Measurements from ENCODE around the gene CHMP1B.

Gene CHMP1B

GRCh38 chr18:11818486-11819203 is 32.6 kb upstream of the CHMP1B start:
- TF ChIP-seq Cebpa-rat (IDR thresholded peaks at IDR 0.05) = no peak
- Histone ChIP-seq H3K27me3 (no peaks in the 10 kb centered on the region), H3K4me3 (no peak overlapping the region), H3K9me3 (no peaks in the 10 kb centered on the region), H3K4me1 (no peaks in the 10 kb centered on the region), H3K36me3 (no peaks in the 10 kb centered on the region), H3K27ac (no peak overlapping the region), H3K4me2 (no peak overlapping the region), H3K9ac (no peak overlapping the region), H4K20me1 (no peaks in the 10 kb centered on the region)

GRCh38 chr18:11819938-11820337 is 31.3 kb upstream of the CHMP1B start:
- no peak overlapping the region for H3K4me2 ChIP-seq
- H3K9me3 ChIP-seq = no peaks in the 10 kb centered on the region
- H3K9ac ChIP-seq = no peak overlapping the region
- TF ChIP-seq Cebpa-rat (IDR thresholded peaks at IDR 0.05) = no peak
- H4K20me1 ChIP-seq = no peaks in the 10 kb centered on the region
- H3K36me3 ChIP-seq = no peaks in the 10 kb centered on the region
- H3K4me3 ChIP-seq = no peak overlapping the region
- H3K4me1 ChIP-seq = no peaks in the 10 kb centered on the region
- H3K27ac ChIP-seq = no peak overlapping the region
- H3K27me3 ChIP-seq = no peaks in the 10 kb centered on the region

GRCh38 chr18:11820697-11821096 is 30.5 kb upstream of the CHMP1B start:
- Histone ChIP-seq H3K4me3 (no peak overlapping the region), H3K9me3 (no peaks in the 10 kb centered on the region), H3K36me3 (no peaks in the 10 kb centered on the region), H3K27ac (no peak overlapping the region), H4K20me1 (no peaks in the 10 kb centered on the region), H3K27me3 (no peaks in the 10 kb centered on the region), H3K4me1 (no peaks in the 10 kb centered on the region), H3K4me2 (no peak overlapping the region), H3K9ac (no peak overlapping the region)
- no peak for TF ChIP-seq Cebpa-rat (IDR thresholded peaks at IDR 0.05)

GRCh38 chr18:11821208-11821607 is 30.0 kb upstream of the CHMP1B start:
- TF ChIP-seq Cebpa-rat (IDR thresholded peaks at IDR 0.05) = no peak
- no peaks in the 10 kb centered on the region for H4K20me1 ChIP-seq
- no peaks in the 10 kb centered on the region for H3K27me3 ChIP-seq
- no peaks in the 10 kb centered on the region for H3K36me3 ChIP-seq
- no peak overlapping the region for H3K9ac ChIP-seq
- no peak overlapping the region for H3K4me3 ChIP-seq
- H3K4me2 ChIP-seq = no peak overlapping the region
- H3K4me1 ChIP-seq = no peaks in the 10 kb centered on the region
- H3K9me3 ChIP-seq = no peaks in the 10 kb centered on the region
- no peak overlapping the region for H3K27ac ChIP-seq

GRCh38 chr18:11821643-11822237 is 29.5 kb upstream of the CHMP1B start:
- Histone ChIP-seq H3K4me2 (no peak overlapping the region), H3K27ac (no peak overlapping the region), H3K9me3 (no peaks in the 10 kb centered on the region), H3K27me3 (no peaks in the 10 kb centered on the region), H4K20me1 (no peaks in the 10 kb centered on the region), H3K36me3 (no peaks in the 10 kb centered on the region), H3K4me3 (no peak overlapping the region), H3K4me1 (no peaks in the 10 kb centered on the region), H3K9ac (no peak overlapping the region)
- TF ChIP-seq Cebpa-rat (IDR thresholded peaks at IDR 0.05) = no peak

GRCh38 chr18:11823545-11823944 is 27.7 kb upstream of the CHMP1B start:
- peaks cover 13% of the 10 kb centered on the region for H3K4me1 ChIP-seq
- no peaks in the 10 kb centered on the region for H3K36me3 ChIP-seq
- H3K27me3 ChIP-seq = no peaks in the 10 kb centered on the region
- no peak overlapping the region for H3K9ac ChIP-seq
- no peak overlapping the region for H3K27ac ChIP-seq
- TF ChIP-seq Cebpa-rat (IDR thresholded peaks at IDR 0.05) = no peak
- H4K20me1 ChIP-seq = no peaks in the 10 kb centered on the region
- H3K9me3 ChIP-seq = no peaks in the 10 kb centered on the region
- no peak overlapping the region for H3K4me3 ChIP-seq
- H3K4me2 ChIP-seq = no peak overlapping the region

GRCh38 chr18:11826836-11827235 is 24.4 kb upstream of the CHMP1B start:
- Histone ChIP-seq H3K4me3 (no peak overlapping the region), H3K4me1 (peaks cover 23% of the 10 kb centered on the region), H3K27me3 (no peaks in the 10 kb centered on the region), H3K9ac (no peak overlapping the region), H4K20me1 (no peaks in the 10 kb centered on the region), H3K9me3 (no peaks in the 10 kb centered on the region), H3K36me3 (no peaks in the 10 kb centered on the region), H3K27ac (no peak overlapping the region), H3K4me2 (no peak overlapping the region)
- TF ChIP-seq Cebpa-rat (IDR thresholded peaks at IDR 0.05) = no peak

GRCh38 chr18:11828786-11829432 is 22.3 kb upstream of the CHMP1B start:
- Histone ChIP-seq H3K27me3 (no peaks in the 10 kb centered on the region), H3K9ac (no peak overlapping the region), H3K4me3 (no peak overlapping the region), H3K4me1 (peaks cover 23% of the 10 kb centered on the region), H3K36me3 (no peaks in the 10 kb centered on the region), H4K20me1 (no peaks in the 10 kb centered on the region), H3K9me3 (no peaks in the 10 kb centered on the region), H3K4me2 (no peak overlapping the region), H3K27ac (no peak overlapping the region)
- no peak for TF ChIP-seq Cebpa-rat (IDR thresholded peaks at IDR 0.05)

- Histone ChIP-seq H3K9me3 (no peaks in the 10 kb centered on the region), H3K27ac (no peak overlapping the region), H3K4me1 (peaks cover 23% of the 10 kb centered on the region), H3K4me2 (no peak overlapping the region), H3K36me3 (no peaks in the 10 kb centered on the region), H3K27me3 (no peaks in the 10 kb centered on the region), H3K4me3 (no peak overlapping the region), H3K9ac (no peak overlapping the region), H4K20me1 (no peaks in the 10 kb centered on the region)
- no peak for TF ChIP-seq Cebpa-rat (IDR thresholded peaks at IDR 0.05)
Measured at GRCh38 chr18:11830585-11830984, 20.6 kb upstream of the CHMP1B start.

GRCh38 chr18:11831921-11832320 is 19.3 kb upstream of the CHMP1B start:
- TF ChIP-seq Cebpa-rat (IDR thresholded peaks at IDR 0.05) = no peak
- no peaks in the 10 kb centered on the region for H3K9me3 ChIP-seq
- H3K4me3 ChIP-seq = no peak overlapping the region
- no peak overlapping the region for H3K4me2 ChIP-seq
- no peak overlapping the region for H3K9ac ChIP-seq
- no peaks in the 10 kb centered on the region for H3K36me3 ChIP-seq
- no peaks in the 10 kb centered on the region for H3K27me3 ChIP-seq
- H3K27ac ChIP-seq = no peak overlapping the region
- peaks cover 23% of the 10 kb centered on the region for H3K4me1 ChIP-seq
- no peaks in the 10 kb centered on the region for H4K20me1 ChIP-seq

All from BLaER1 (cell line).